ENCODE measurements around the gene LARP1B. TPM values are rescaled to one million over a fixed set of nuclear protein-coding genes. Genes with fewer than 3 reads are reported as not detected.
"Not testable (repeated sequence)": the region's sequence is repeated elsewhere in the genome, so short reads cannot be mapped to it uniquely, and the experiment has no call there.

LARP1B gene
- total RNA-seq, 1 experiment from 2014 or later, result 14.8 TPM

- no peaks in the 10 kb centered on the region for H3K27me3 ChIP-seq (ENCODE audit: low read length)
- H3F3A ChIP-seq (ENCODE audit: low read length, unreplicated experiment), result no peaks in the 10 kb centered on the region
- no peak overlapping the region for H3K9ac ChIP-seq (ENCODE audit: low read length)
- CTCF ChIA-PET, result no interaction called here
- H3K79me2 ChIP-seq (ENCODE audit: low read length), result no peaks in the 10 kb centered on the region
- TF ChIP-seq CTCF (conservative IDR thresholded peaks at IDR 0.05; ENCODE audit: low read depth, low read length), result no peak
- ATAC-seq (no peak), DNase-seq (no peak)
- H3K4me2 ChIP-seq (ENCODE audit: low read length), result no peak overlapping the region
- no peaks in the 10 kb centered on the region for H4K20me1 ChIP-seq (ENCODE audit: low read length)
- no peaks in the 10 kb centered on the region for H3K4me1 ChIP-seq (ENCODE audit: insufficient read depth, low read length)
- intact Hi-C loops (cut with micrococcal nuclease), result no loop called here
- H3K9me3 ChIP-seq (ENCODE audit: low read length), result no peaks in the 10 kb centered on the region
- H3K27ac ChIP-seq (ENCODE audit: low read length), result no peak overlapping the region
- no peaks in the 10 kb centered on the region for H3K9me2 ChIP-seq (replicated peaks; ENCODE audit: low read length)
- no peak overlapping the region for H2AFZ ChIP-seq (ENCODE audit: low read length)
- H3K4me3 ChIP-seq (ENCODE audit: low read length), result no peak overlapping the region
- H3K36me3 ChIP-seq (ENCODE audit: low read depth, low read length), result no peaks in the 10 kb centered on the region
- BruUV-seq (replicated peaks), result no TSS peak
- POLR2A ChIA-PET (ENCODE audit: unreplicated experiment), result no interaction called here
Observed at GRCh38 chr4:128029907-128030306, 31.2 kb upstream of the LARP1B start.

- Histone ChIP-seq H3K36me3 (ENCODE audit: low read depth, low read length) (no peaks in the 10 kb centered on the region), H4K20me1 (ENCODE audit: low read length) (no peaks in the 10 kb centered on the region), H3K9me2 (replicated peaks; ENCODE audit: low read length) (no peaks in the 10 kb centered on the region), H3K79me2 (ENCODE audit: low read length) (no peaks in the 10 kb centered on the region), H3K27me3 (ENCODE audit: low read length) (no peaks in the 10 kb centered on the region), H3K9me3 (ENCODE audit: low read length) (no peaks in the 10 kb centered on the region), H3K4me2 (ENCODE audit: low read length) (no peak overlapping the region), H3K27ac (ENCODE audit: low read length) (no peak overlapping the region), H3F3A (ENCODE audit: low read length, unreplicated experiment) (no peaks in the 10 kb centered on the region), H3K9ac (ENCODE audit: low read length) (no peak overlapping the region), H3K4me1 (ENCODE audit: insufficient read depth, low read length) (no peaks in the 10 kb centered on the region), H3K4me3 (ENCODE audit: low read length) (no peak overlapping the region), H2AFZ (ENCODE audit: low read length) (no peak overlapping the region)
- BruUV-seq (replicated peaks), result no TSS peak
- CTCF ChIA-PET, result no interaction called here
- intact Hi-C loops (cut with micrococcal nuclease), result no loop called here
- POLR2A ChIA-PET (ENCODE audit: unreplicated experiment), result no interaction called here
- no peak for TF ChIP-seq EZH2 (IDR thresholded peaks at IDR 0.05; ENCODE audit: low read length, unreplicated experiment)
- no peak for TF ChIP-seq EZH2phosphoT487 (IDR thresholded peaks at IDR 0.05; ENCODE audit: borderline replicate concordance, low read length)
- ATAC-seq, result no peak
- no peak for DNase-seq
Observed at GRCh38 chr4:128031756-128032384, 29.2 kb upstream of the LARP1B start.

- Histone ChIP-seq H3K4me2 (ENCODE audit: low read length) (no peak overlapping the region), H3F3A (ENCODE audit: low read length, unreplicated experiment) (no peaks in the 10 kb centered on the region), H3K9me3 (ENCODE audit: low read length) (no peaks in the 10 kb centered on the region), H3K4me1 (ENCODE audit: insufficient read depth, low read length) (no peaks in the 10 kb centered on the region), H3K9me2 (replicated peaks; ENCODE audit: low read length) (no peaks in the 10 kb centered on the region), H3K27me3 (ENCODE audit: low read length) (no peaks in the 10 kb centered on the region), H3K4me3 (ENCODE audit: low read length) (no peak overlapping the region), H3K27ac (ENCODE audit: low read length) (no peak overlapping the region), H3K9ac (ENCODE audit: low read length) (no peak overlapping the region), H4K20me1 (ENCODE audit: low read length) (no peaks in the 10 kb centered on the region), H2AFZ (ENCODE audit: low read length) (no peak overlapping the region), H3K36me3 (ENCODE audit: low read depth, low read length) (no peaks in the 10 kb centered on the region), H3K79me2 (ENCODE audit: low read length) (no peaks in the 10 kb centered on the region)
- ATAC-seq, result no peak
- DNase-seq, result no peak
- intact Hi-C loops (cut with micrococcal nuclease), result no loop called here
- ChIA-PET CTCF (no interaction called here), POLR2A (ENCODE audit: unreplicated experiment) (no interaction called here)
- BruUV-seq (replicated peaks), result no TSS peak
- TF ChIP-seq EZH2phosphoT487 (IDR thresholded peaks at IDR 0.05; ENCODE audit: borderline replicate concordance, low read length), result no peak
- no peak for TF ChIP-seq CTCF (conservative IDR thresholded peaks at IDR 0.05; ENCODE audit: low read depth, low read length)
- no peak for TF ChIP-seq EZH2 (IDR thresholded peaks at IDR 0.05; ENCODE audit: low read length, unreplicated experiment)
Observed at GRCh38 chr4:128039568-128039967, 21.5 kb upstream of the LARP1B start.

GRCh38 chr4:128047019-128047418 lies 14.1 kb upstream of the LARP1B start:
- H3K4me3 ChIP-seq (ENCODE audit: low read length); H4K20me1 ChIP-seq (ENCODE audit: low read length); H2AFZ ChIP-seq (ENCODE audit: low read length); H3K27me3 ChIP-seq (ENCODE audit: low read length); DNase-seq; H3K36me3 ChIP-seq (ENCODE audit: low read depth, low read length); CTCF ChIA-PET; H3K4me2 ChIP-seq (ENCODE audit: low read length); ATAC-seq; H3K27ac ChIP-seq (ENCODE audit: low read length); H3F3A ChIP-seq (ENCODE audit: low read length, unreplicated experiment); H3K9ac ChIP-seq (ENCODE audit: low read length); POLR2A ChIA-PET (ENCODE audit: unreplicated experiment); H3K9me3 ChIP-seq (ENCODE audit: low read length); BruUV-seq (replicated peaks); H3K79me2 ChIP-seq (ENCODE audit: low read length); H3K4me1 ChIP-seq (ENCODE audit: insufficient read depth, low read length); intact Hi-C loops (cut with micrococcal nuclease); H3K9me2 ChIP-seq (replicated peaks; ENCODE audit: low read length): not testable (repeated sequence)

GRCh38 chr4:128047514-128047913 lies 13.6 kb upstream of the LARP1B start:
- H3K4me1 ChIP-seq (ENCODE audit: insufficient read depth, low read length); intact Hi-C loops (cut with micrococcal nuclease); H4K20me1 ChIP-seq (ENCODE audit: low read length); H3K4me3 ChIP-seq (ENCODE audit: low read length); H3K4me2 ChIP-seq (ENCODE audit: low read length); H3K27me3 ChIP-seq (ENCODE audit: low read length); H3K9me3 ChIP-seq (ENCODE audit: low read length); BruUV-seq (replicated peaks); ATAC-seq; H3K36me3 ChIP-seq (ENCODE audit: low read depth, low read length); H2AFZ ChIP-seq (ENCODE audit: low read length); H3K27ac ChIP-seq (ENCODE audit: low read length); CTCF ChIA-PET; H3K9ac ChIP-seq (ENCODE audit: low read length); H3K9me2 ChIP-seq (replicated peaks; ENCODE audit: low read length); H3K79me2 ChIP-seq (ENCODE audit: low read length); H3F3A ChIP-seq (ENCODE audit: low read length, unreplicated experiment); DNase-seq: not testable (repeated sequence)
- POLR2A ChIA-PET (ENCODE audit: unreplicated experiment), result interaction anchor here (0.7 kb wide), 1 partner anchor 1103 kb away, joined by 4 read pairs; no protein-coding TSS in a partner anchor
